ENCODE data around the gene STC2.
"Not testable (repeated sequence)": the region's sequence is repeated elsewhere in the genome, so short reads cannot be mapped to it uniquely, and the experiment has no call there.

The STC2 gene

GRCh38 chr5:173293817-173294672 lies 34.2 kb downstream of the STC2 start:
- DNase-seq: peak; percentile 49 to 64

DNA sequence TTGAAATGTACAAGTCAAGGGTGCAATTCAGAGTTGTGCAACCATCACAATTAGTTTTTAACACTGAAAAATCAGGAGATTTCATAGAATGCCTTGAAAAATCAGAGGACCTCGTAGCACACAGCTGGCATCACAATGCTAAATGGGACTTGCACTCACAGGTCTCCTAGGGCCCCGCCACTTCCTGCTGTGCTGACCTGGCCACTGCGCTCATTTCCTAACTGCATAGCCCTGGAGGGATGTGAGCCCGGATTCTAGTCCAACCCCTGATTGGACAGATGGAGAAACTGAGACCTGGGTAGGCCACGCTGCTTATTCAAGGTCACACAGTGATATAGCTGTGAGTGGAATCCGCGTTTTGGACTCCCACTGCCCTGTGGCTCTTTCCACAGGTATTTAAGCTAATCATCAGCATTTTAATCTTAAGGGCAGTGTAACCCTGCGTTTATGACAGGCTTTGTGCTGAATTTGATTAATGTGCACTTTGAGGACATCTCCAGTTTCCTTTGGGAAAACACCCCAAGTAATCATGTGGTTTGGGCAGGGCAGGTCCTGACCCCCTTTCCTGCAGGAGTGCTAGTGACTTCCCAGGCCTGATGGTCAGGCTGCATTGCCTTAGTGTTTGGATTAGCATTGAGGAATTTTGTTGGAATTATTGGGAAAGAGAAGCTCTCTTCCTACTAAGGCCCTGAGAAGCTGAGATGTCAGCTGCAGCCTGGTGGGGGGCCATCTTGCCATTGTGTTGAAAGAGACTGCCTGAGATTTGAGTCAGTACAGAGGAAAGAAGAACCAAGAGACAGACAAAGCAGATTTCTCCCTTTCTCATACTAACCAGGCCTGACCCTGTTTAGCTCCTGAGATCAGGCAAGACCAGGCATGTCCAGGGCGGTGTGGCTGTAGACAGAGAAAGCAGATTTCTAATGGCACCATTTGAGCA lies 36.2 kb downstream of the STC2 start:
- DNase-seq: no peak

DNA sequence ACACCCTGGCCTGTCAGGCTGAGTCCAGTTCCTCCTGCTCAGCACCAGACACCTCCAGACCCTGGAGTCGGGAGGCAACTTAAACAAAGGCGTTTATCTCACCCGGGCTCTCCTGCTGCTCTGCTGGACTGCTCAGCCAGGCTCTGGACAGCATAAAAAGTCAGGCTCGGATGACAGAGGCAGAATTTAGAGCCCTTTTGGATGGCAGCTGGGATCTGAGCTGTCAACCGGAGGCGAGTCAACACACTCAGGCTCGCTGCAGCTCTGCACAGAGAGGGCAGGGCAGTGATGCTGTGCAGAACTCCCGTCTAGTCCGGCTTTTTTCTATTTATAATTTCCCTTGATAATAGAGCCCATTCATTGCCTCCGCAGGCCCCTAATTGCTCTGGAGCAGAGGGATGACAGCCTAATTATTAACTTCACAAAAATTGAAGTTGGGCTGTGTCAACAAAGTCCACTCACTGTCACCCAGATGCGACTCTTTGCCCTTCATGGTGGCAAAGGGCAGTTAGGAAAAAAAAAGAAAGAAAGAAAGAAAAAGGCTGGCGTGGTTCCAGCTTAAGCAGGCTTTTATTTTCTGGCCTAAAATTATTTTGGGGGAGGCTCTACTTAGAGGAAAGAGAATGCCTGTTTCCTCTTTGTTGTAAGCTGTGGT lies 37.6 kb downstream of the STC2 start:
- DNase-seq: no peak

- DNase-seq: no peak
Measured at GRCh38 chr5:173289372-173289771, 38.8 kb downstream of the STC2 start.

- DNase-seq: no peak
Measured at GRCh38 chr5:173288632-173289031, 39.6 kb downstream of the STC2 start.

DNA sequence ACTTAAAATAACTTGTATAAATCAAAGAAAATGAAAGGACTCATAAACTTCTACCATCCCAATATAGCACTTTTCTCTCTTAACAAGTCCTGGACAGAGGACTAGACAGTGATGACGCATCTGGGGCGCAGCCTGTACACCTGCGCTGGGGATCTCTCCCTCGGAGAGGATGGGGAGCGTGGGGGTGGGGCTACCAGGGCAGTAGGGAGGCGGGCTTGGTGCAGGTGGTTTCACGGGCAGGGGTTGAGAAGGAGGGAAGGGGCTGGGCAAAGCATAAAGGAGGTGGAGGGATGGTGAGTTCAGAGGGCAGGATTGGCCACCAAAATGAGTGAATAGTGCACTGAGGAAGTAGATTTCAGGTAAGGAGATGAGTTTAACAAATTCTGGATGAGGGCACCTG lies 41.1 kb downstream of the STC2 start:
- DNase-seq: no peak

GRCh38 chr5:173284343-173284958 lies 43.8 kb downstream of the STC2 start:
- DNase-seq: not testable (repeated sequence)

GRCh38 chr5:173283318-173284288 lies 44.6 kb downstream of the STC2 start:
- peak; percentile 76 to 80 for DNase-seq

DNA sequence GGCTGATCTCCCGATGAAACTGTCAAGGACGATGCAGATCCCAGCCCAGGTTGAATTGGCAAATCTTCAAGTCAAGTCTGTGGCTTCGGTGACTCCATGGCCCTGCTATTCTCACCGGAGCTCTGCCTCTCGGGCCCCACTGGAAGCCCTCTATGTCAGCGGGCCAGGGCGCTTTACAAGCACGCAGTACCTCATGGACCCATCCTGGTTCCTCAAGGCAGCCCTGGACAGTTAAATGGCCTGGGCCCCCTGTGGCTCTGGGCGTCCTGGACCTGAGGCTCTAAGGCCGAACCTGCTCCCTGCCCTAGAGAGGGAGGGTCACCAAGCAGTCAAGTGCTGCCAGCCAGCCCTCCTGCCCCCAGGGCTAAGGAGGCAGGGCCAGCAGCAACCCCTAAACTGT lies 45.3 kb downstream of the STC2 start:
- DNase-seq: no peak

DNA sequence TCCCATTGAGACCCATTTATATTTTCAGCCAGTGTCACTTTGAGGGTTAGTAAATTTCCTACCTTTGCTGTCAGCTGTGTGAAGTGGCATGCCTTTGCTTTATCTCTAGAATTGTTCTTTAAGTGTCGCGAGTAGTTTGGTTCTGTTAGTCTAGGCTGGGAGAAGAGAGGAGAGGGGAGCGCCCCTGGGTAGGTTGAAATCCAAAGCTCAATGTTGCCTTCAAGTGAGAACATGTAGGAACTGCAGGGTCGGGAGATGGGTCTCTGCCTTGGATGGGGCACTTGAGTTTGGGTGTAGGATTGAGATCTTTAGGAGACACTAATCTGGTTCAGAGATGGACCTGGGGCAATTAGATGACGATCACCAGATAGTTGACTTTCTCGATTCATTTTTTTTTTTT lies 46.3 kb downstream of the STC2 start:
- no peak for DNase-seq

DNA sequence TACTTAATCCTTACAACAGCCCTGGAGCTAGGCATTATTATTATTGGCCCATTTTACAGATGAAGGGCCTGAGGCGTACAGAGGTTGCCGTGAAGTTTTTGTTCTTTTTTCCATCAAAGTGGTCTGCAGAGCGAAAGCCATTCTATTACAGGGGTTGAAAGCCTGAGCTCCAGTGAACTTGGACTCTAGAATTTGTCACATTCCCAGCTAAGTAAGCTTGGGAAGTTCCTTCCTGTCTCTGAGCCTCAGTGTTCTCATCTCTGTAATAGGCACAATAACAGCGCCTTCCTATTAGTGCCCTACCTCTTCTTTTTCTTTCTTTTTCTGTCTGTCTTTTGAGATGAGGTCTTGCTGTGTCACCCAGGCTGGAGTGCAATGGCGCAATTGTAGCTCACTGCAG lies 49.0 kb downstream of the STC2 start:
- no peak for DNase-seq

DNA sequence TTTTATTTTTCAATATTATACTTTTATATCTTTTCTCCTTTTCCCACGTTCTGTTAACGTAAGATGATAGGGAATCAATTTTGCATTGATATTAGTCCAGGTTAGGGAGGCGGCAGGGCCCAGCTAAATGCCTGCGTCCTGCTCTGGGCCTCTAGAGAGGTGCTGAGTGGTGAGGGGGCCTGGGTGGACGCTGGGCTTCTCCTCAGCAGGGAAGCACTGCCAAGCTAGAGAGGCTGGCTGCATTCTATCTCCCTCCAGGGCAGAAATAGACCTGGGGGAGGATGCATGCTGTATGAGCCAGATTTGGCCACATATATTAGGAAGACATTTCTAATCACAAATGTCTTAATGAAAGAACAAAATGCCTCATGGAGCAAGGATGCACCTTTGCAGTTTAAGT lies 49.6 kb downstream of the STC2 start:
- DNase-seq: no peak

GRCh38 chr5:173278172-173278571 lies 50.0 kb downstream of the STC2 start:
- DNase-seq: no peak

DNA sequence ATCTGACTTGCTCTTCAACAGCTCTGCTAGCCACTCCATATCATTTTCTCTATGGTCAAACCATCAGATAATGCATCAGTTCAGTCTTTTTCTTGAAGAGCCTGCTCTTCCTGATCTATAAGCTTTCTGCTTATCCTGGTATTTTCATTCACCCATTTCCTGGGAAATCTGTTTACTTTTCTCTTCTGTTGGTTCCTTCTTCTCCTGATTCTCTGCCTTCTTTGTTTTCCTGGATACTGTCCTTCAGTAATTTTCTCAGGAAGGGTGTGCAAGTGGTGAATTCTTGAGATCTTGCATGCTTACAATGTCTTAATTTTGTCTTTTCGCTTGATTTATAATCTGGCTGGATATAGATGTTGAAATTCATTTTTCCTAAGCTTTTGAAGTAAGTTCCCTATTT lies 53.4 kb downstream of the STC2 start:
- DNase-seq: no peak

DNA sequence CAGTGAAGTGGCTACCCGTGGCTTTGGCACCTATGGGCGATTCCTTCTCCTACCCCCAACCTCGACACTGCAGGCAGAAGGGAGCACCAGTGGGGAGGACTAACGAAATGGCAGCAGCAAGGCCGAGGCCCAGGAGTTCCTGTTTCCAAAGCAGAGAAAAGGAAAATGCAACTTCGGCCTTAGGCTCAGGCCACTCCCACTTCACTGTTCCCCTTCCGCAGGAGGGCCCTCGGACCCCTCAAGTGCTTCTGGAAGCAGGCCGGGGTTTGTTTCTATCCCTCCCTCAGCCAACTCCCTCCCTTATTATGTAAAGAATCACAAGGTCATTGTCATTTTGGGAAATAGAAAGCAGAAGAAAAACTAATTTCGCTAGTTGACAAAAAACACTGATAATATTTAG lies 56.8 kb downstream of the STC2 start:
- no peak for DNase-seq

- DNase-seq: no peak
Measured at GRCh38 chr5:173268750-173269432, 59.3 kb downstream of the STC2 start.

DNA sequence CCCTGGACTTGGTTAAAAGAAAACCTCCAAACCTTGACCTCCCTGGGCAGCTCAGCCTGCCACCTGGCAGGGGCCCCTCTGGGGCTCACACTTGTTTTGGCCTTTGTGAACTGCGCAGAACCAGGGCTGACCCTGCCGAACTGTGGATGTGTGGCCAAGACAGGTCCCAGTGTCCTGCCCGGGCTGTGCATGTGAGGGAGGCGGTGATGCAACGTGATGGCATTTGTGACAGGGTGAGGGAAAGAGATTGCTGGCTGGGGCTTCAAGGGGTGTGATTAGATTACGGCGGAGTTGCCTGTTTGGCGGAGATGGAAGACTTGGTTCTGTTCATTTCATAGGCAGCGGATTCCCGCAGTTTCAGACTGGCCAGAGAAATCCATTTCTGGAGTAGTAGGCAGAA lies 62.8 kb downstream of the STC2 start:
- DNase-seq: no peak

Data from stimulated activated CD4-positive, alpha-beta T cell treated with anti-CD3 and anti-CD28 coated beads, Interleukin-4, amount 100 ng/mL, for 4 hours (primary cell).